HG02798 (cell line): ENCODE measurements around the gene JSRP1.

Experiments
- ATAC-seq: cut with Tn5 transposase; IDR thresholded peaks from one replicate; pipeline ENCODE4 v1.9.1; 2021; ENCODE audit warnings: mild to moderate bottlenecking; ENCODE audit not compliant: unreplicated experiment, poor library complexity

Gene JSRP1

DNA sequence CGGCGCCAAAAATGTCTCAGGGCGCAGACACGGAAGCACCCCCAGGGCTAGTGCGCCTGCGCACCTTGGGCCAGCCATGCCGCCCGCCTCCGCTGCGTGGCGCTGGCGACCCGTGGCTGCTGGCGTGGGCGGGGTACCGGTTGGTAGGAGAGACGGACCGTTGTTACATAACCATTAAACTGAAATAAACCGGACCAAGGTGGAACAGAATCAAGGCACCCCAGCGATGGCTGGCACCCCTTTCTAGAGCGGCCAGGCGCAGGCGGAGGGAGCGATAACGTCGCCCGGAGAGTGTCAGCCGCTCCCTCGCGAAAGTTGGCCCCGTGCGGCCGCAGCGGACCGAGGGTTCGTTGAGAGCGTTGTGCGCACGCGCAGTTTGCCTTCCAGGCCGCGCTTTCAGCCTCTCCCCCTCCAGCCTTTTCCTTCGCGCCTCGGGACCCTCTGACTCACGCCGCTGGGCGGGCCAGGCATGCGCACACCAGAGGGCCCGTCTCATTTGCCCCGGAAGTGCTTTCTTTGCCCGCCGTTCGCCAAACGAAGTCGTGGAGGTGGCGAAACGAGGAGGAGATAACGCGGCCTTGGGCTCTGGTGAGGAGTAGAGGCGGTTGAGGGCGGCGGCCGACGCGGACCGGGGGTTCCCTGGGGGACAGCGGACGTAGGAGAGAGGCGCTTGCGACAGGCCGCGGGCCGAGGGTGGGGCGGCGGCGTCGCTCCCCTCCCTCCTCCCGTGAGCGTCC, 19.7 kb downstream of the JSRP1 start, which contains the start of the genes PLEKHJ1 and SF3A2:
Gene PLEKHJ1, minus strand, starts transcription at position 16 of the 737 bp plus-strand sequence. CDS start 81 bp downstream, outside the sequence.
Gene SF3A2, plus strand, starts transcription at position 511 of the 737 bp plus-strand sequence. CDS start 6,595 bp downstream, outside the sequence.
- ATAC-seq: peak; percentile 85

DNA sequence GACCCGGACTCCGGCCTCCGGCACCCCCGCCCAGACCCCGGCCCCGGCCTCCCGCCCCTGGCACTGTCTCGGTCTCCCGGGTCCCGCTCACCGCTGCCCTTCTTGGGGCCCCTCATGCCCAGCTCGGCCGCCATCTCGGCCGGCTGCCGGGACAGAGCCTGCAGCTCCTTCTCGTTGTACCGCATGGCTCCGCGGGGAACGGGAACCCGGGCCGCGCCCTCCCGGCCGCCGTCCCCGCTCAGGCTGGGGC, 20.2 kb downstream of the JSRP1 start:
- ATAC-seq: no peak

DNA sequence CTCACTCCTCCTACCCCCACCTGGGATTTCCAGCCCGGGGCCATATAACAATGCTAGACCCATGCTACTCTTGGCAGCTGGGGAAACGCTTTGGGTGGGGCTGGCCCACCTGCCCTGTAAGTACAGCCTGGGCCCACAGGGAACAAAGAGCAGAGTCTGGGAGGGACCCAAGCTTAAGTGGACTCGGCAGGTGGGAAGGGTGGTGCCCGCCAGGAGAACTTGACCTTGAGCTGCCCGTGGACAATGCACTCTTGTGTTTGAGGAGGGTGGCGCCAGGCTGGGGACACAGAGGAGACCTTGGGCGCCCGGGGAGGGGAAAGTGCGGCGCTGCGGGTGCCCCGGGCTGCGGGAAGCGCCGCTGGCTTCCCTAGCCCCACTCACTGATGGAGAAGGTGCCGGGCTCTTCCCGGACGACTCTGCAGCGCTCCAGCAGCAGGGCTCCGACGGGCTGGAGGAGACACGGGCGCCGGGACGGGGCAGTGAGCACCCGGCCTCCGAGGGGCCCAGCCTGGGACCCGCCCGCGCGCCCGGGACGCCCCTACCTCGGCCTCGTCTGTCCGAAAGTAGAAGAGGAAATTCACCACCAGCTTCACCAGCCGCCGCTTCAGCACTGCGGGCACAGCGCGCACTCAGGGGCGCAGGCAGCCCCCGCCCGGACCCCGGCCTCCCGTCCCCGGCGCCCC, 20.7 kb downstream of the JSRP1 start:
- ATAC-seq: peak; percentile 9

DNA sequence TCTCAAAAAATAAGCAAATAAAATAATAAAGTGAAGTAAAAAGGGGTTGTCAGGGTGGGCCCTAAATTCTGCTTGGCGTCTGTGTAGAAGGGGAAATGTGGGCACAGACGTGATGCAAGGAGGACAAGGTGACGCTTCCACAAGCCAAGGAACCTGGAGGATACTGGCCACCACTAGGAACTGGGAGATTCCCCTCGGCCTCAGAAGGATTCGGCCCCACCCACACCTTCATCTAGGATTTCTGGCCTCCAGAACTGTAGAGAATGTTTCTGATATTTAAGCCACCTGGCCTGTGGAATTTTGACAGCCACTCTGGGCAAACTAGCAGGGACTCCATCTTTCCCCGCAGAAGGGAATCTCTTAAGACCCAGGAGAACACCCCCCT, 21.2 kb downstream of the JSRP1 start:
- ATAC-seq: no peak

DNA sequence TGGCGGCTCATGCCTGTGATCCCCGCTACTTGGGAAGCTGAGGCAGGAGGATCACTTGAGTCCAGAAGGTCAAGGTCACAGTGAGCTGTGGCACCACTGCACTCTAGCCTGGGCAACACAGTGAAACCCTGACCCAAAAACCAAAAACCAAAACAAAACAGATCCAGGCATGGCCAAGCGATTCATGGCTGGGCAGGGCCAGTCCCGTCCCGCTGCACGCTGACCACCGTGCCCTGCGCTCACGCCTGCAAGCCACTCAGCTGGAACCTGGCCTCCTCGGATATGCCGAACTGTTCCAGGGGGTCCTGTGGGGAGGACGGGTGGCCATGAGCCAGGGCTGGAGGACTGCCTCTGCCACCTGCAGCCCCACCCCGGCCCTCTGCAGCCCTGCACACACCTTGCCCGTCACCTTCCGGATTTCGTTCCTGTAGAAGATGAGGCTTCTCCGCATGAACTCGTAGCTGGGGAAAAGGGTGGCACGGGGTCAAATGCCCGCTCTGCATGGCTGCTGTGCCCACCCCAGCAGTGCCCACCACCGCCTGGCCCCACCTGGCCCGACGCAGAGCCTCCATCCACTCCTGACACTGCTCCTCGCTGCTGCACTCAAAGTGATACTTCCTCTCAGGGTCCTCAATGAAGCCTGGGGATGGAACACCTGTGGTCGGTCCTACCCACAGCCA, 22.5 kb downstream of the JSRP1 start:
- no peak for ATAC-seq

DNA sequence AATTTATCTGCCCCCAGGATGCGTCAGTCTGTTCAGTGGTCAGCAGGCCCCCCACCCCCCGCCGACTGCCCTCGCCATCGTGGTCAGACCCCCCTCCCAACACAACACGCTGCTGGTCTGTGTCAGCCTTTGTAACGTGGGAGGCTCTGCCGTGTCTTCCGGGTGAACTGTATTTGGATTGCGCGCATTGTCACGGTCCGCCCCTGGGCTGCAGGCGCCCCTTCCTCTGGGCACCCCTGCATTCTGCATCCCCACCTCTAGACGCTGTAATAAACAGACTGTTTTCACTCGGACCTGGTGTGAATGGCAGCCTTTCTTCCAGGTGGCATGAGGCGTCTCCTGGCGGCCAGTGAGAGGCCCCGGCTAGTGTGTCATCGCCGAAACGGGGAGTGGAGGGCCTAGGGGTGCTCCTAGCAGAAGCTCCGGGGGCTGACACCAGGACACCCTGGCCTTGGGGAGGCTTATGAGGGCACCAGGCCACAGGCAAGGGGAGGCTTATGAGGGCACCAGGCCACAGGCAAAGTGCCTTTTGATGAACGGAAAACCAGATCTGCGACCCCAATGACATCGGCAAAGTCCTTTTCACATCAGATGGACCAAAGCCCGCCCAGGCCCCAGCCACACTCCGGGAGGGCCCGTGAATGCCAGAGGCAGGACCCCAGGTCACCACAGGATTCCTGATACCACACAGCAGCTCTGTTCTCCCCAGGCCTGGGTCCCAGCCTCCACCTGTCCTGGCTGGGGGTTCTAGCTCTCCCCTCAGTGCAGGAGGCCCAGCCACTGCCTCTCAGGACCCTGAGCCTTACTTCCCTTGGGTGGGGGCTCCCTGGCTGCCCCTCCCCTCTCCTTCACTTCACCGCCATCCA, 23.7 kb downstream of the JSRP1 start:
- no peak for ATAC-seq

DNA sequence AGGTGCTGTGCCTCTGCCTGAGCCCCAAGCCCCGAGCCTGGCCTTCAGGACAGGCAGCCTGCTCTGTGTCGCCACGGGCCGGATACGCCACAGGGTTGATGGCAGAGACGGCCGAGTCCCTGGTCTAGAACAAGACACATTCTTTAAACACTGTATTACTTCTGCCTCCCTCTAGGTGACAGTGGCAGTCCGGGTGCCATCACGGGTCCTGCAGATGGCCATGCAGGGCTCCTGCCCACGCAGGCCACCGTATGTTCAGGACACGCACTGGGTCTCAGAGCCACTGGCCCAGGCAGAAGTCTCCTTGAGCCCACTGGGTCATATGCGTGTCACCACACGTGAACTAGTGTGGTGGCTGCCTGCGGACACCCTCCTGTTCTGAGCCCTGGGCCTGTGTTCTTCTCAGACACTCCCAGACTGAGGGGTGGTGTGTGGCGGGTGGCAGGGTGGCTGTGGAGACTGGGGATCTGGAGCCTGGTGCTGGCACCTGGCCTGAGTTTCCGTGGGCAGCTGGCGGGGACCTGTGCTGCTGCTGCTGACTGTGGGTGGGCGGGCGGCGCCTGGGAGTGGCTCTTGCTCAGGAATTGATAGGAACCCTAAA, 24.5 kb downstream of the JSRP1 start:
- no peak for ATAC-seq

DNA sequence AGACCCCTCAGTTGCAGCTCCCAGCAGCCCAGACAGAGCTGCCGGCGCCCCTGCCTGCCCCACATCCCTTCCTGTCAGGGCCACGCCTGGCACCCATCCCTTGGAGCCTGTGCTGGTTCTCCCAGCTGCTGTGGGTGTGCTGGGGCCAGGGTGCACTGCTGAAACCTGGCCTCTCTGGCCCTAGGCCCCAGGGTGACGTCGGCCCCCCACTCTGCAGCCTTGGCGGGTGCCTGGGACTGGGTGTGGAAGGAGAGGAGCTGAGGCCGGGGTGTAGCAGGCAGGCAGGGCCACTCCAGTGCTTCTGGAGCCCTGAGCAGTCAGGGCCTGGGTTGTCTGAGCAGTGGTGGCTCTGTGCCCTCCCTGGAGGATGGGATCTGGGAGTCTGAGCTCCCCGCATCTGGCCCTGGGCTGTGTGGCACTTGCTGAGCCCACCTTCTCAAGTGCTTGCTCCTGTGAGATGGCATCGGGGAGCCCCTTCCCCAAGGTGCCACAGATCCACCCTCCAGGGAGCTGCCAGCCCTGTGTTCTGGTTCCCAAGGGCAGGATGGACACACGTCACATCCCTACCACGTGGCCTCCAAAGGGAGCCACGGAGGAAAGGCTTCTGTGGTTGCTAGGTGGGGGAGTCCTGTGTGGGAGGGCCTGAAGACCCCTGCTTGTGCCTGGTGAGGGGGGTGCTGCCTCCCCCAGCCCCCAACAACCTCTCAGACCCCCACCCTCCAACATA, 25.2 kb downstream of the JSRP1 start:
- no peak for ATAC-seq

DNA sequence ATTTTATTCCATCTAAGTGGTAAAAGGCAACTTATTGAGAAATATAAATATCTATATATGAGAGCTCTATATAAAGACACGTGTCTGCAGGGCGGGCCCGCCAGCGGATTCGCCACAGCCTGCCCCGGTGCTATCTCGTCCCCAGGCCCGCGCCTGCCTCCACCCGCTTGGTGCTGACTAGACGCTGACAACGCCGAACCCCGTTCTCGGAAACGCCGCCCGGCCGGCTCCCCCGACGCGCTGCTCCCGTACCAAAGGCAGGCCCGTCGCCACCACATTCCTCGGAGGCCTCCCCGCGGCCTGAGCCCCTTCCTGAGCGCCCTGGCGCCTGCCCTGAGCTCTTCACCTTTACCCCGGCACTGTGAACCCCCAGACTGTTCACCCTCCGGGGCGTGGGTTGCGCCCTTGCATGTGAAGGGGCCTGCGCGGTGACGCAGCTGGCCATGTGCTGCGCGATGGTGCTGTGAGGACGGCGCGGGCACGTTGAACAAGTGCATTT, 26.1 kb downstream of the JSRP1 start:
- no peak for ATAC-seq

DNA sequence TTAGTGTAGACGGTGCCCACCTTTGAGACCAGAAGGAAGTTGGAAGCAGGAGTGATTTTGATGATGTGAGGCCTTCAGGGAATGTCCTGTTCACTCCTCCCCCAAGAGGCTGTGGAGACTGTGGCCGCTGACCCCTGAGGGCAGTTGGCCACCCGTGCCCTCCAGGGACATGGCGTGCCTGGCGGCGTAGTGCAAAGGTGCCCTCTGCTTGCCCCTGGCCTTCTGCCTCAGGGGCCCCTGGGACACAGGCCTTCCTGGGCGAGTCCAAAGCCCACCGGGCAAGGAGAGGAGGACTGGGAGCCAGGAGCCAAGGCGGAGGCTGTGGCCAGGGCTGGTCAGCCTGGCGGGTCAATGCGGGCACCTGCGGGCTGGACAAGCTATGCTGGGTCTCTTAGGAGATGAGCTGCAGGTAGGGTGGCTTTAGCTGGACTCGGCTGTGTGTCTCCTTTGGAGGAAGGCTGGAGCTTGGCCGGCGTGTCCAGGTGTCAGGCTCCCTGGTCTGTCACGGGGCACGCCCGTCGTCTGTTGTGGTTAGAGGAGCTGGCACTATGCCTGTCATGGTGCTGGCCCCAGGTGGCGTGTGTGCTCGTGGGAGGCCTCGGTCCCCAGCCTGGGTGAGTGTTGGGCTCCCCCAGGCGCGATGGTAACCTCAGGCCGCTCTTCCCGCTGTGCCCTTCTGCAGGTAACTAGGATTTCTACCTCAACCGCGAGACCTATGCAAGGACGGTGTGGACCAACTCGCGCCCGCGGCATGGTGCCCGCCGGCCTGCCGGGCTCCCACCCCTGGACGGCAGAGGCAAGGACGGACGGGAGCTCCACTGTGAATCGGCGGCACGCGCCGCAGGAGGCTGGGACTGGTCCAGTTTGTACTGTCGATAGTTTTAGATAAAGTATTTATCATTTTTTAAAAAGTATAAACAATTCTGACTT, 26.8 kb downstream of the JSRP1 start:
- ATAC-seq: no peak

DNA sequence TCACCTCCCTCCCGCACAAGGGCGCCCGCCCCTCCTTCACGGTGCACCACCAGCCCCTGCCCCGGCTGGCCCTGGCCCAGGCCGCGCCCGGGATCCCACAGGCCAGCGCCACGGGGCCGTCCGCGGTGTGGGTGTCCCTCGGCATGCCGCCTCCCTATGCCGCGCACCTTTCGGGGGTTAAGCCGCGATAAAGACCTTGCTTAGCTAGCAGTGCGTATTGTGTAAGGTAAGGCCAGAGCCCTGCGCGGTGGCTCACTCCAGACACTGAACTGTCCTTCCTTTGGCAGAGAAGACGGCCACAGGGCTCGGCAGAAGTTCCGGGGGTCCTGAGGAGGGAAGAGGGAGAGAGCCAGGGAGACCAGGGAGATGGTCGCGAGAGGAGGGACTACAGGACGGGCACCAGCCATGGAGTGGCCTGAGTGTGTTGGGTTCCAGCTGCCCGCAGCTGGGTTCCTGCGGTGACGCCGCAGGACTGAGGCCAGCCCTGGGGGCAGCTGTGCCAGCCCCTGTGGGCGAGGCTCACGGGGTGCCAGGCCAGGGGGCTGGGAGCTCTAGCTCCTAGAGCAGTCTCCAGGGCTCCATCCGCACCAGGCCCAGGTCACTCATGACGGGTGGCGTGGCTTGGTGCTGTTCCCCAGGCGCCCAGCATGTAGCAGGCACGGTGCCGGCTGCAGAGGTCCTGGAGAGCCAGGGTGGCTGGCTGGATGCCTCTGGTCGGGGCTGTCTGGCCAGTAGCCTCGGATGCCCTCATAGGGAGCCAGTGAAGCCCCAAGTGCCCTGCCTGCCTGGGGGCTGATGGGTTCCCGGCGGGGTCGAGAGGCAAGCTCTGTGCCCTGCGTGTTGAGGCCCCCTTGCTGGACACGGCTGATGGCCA, 27.8 kb downstream of the JSRP1 start:
- no peak for ATAC-seq

DNA sequence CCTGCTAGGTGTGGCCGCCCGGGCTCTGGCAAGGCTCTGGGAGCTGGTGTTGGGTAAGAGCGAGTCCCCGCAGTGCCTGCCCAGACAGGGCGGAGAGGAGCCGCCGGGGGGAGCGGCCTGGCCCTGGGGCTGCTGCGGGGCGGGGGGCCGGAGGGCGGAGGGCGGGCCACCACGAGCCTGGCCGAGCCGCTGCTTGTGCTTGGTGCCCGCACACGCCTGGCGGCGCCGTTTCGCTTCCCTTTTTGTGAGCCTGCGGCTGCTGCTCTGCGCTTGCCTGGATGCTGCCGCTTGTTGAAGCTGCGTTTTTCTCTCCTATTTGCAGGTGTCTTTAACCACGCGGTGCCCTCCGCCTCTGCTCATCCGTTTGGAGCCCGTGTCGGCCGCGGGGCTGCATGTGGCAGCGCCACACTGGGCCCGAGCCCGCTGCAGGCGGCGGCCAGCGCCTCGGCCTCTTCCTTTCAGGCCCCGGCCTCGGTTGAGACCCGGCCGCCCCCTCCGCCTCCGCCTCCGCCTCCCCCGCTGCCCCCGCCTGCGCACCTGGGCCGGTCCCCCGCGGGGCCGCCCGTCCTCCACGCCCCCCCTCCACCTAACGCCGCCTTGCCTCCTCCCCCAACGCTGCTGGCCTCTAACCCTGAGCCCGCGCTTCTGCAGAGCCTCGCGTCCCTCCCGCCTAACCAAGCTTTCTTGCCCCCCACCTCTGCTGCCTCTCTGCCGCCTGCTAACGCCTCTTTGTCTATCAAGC, 28.6 kb downstream of the JSRP1 start:
- ATAC-seq: peak; percentile 54

DNA sequence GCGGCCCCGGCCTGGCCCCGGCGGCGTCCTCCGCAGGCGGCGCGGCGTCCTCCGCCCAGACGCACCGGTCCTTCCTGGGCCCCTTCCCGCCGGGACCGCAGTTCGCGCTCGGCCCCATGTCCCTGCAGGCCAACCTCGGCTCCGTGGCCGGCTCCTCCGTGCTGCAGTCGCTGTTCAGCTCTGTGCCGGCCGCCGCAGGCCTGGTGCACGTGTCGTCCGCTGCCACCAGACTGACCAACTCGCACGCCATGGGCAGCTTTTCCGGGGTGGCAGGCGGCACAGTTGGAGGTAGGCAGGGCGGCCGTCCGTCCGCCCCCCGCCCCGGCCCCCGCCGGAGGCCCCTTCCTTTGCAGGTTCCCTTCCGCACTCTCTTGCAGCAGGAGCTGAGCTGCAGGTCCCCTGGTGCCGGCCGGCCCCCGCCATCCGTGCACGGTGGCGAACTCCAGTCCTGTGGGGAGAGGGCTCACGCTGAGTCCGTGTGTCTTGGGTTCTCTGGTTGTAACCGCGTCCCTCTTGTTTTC, 29.3 kb downstream of the JSRP1 start:
- no peak for ATAC-seq

DNA sequence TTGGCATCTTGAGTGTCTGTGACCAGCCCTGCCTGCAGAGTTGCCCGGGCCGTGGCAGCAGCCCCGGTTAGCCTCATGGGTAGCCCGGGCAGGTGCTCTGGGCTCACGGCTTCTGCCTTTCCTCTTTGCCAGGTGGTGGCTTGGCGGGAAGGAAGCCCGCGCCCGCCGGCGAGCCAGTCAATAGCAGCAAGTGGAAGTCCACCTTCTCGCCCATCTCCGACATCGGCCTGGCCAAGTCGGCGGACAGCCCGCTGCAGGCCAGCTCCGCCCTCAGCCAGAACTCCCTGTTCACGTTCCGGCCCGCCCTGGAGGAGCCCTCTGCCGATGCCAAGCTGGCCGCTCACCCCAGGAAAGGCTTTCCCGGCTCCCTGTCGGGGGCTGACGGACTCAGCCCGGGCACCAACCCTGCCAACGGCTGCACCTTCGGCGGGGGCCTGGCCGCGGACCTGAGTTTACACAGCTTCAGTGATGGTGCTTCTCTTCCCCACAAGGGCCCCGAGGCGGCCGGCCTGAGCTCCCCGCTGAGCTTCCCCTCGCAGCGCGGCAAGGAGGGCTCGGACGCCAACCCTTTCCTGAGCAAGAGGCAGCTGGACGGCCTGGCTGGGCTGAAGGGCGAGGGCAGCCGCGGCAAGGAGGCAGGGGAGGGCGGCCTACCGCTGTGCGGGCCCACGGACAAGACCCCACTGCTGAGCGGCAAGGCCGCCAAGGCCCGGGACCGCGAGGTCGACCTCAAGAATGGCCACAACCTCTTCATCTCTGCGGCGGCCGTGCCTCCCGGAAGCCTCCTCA, 30.0 kb downstream of the JSRP1 start:
- ATAC-seq: no peak

DNA sequence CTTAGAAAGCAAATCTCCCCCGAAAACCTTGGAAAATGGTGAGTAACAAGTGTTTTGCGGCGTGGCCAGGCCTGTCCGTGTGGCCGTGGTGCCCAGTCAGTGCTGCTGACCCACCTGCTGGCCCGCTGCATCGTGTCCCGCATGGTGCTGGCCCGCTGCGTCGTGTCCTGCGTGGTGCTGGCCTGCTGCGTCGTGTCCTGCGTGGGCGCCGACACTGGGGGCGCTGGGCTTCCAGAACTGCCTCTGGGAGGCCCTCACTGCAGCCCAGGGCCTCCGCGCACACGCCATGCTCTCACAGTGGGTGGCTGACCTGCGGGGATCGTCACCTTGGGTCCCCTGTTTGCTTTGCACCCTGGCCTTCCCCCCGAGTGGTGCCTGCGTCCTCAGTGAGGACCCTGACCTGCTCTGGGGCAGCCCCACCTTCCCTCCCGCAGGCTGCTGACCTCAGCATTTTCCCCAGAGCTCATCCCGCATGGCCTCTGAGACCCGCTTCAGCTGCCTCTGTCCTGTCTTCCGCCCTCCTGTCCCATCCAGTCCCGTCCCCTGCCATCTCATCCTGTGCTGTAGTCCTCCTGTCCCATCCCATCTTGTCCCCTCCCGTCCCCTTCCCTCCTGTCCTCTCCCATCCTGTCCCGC, 30.7 kb downstream of the JSRP1 start:
- ATAC-seq: no peak
